ENCODE results near the gene RBM33. TPM values are rescaled to one million over a fixed set of nuclear protein-coding genes. Genes with fewer than 3 reads are reported as not detected.

RBM33 gene
- polyA plus RNA-seq, 1 experiment, result 5.0 TPM

DNA sequence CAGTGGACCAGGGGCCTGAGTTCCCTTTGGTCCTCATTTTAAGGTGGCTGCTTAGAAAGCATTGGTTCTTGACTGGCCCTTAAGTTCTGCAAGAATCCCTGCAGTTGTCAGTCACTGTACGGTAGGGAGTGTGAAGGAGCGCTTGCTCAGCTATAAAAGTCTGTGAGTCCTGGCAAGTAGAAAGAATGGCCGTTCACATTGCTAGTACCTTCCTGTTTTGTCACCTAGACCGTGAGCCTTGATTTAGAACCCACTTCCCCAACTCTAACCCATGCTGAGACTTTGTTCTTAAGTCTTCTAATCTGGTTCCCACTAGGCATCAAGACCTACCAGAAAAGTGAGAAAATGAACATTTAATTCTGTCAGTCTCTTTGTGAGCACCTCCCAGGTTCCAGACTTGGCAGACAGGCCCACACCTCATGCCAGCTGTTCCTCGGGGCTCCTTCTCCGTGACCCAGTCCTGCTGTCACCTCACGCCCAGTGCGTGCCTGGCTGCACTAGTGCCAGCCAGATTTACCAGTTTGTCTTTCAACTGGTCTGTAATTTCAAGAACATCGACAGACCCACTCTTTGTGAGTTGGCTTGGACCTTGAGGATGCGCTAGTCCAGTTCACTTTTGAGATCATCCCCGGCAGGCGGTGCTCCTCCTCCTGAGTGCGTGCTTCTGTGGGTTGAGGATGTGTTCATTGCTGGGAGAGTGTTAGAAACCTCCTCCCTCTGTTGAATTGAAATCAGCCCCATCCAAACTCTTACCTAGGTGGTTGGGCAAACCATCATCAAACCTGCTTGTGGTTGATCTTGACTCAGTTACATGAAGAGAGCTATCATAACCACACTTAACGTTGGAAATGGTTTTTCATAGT lies 89.4 kb downstream of the RBM33 start:
- DNase-seq (ENCODE audit: low read depth), result no peak
- TF ChIP-seq, protein P1, sequence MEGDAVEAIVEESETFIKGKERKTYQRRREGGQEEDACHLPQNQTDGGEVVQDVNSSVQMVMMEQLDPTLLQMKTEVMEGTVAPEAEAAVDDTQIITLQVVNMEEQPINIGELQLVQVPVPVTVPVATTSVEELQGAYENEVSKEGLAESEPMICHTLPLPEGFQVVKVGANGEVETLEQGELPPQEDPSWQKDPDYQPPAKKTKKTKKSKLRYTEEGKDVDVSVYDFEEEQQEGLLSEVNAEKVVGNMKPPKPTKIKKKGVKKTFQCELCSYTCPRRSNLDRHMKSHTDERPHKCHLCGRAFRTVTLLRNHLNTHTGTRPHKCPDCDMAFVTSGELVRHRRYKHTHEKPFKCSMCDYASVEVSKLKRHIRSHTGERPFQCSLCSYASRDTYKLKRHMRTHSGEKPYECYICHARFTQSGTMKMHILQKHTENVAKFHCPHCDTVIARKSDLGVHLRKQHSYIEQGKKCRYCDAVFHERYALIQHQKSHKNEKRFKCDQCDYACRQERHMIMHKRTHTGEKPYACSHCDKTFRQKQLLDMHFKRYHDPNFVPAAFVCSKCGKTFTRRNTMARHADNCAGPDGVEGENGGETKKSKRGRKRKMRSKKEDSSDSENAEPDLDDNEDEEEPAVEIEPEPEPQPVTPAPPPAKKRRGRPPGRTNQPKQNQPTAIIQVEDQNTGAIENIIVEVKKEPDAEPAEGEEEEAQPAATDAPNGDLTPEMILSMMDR (IDR thresholded peaks at IDR 0.05; ENCODE audit: insufficient read depth, low read depth, low read length), result no peak
- Histone ChIP-seq H3K36me3 (ENCODE audit: control insufficient read depth, insufficient read depth, low read length) (peaks cover 4% of the 10 kb centered on the region), H3K27me3 (ENCODE audit: control insufficient read depth, insufficient read depth, low read length) (no peaks in the 10 kb centered on the region), H3K4me3 (ENCODE audit: low read depth, low read length) (no peak overlapping the region)
- CTCF ChIA-PET, result interaction anchor here (0.7 to 9.4 kb wide), 3 partner anchors 10 to 136 kb away, joined by 3 to 104 read pairs (median 3); no protein-coding TSS in a partner anchor
- POLR2A ChIA-PET, result no interaction called here

- no peak overlapping the region for H3K4me3 ChIP-seq (ENCODE audit: low read depth, low read length)
- POLR2A ChIA-PET, result no interaction called here
- peaks cover 6% of the 10 kb centered on the region for H3K36me3 ChIP-seq (ENCODE audit: control insufficient read depth, insufficient read depth, low read length)
- CTCF ChIA-PET, result interaction anchor here (9.4 kb wide), 1 partner anchor 137 kb away, joined by 104 read pairs; no protein-coding TSS in a partner anchor
- TF ChIP-seq, protein P1 (IDR thresholded peaks at IDR 0.05; ENCODE audit: insufficient read depth, low read depth, low read length), result no peak
- no peaks in the 10 kb centered on the region for H3K27me3 ChIP-seq (ENCODE audit: control insufficient read depth, insufficient read depth, low read length)
- no peak for DNase-seq (ENCODE audit: low read depth)
These were observed 90.0 kb downstream of the RBM33 start for GRCh38 chr7:155734445-155734809.

DNA sequence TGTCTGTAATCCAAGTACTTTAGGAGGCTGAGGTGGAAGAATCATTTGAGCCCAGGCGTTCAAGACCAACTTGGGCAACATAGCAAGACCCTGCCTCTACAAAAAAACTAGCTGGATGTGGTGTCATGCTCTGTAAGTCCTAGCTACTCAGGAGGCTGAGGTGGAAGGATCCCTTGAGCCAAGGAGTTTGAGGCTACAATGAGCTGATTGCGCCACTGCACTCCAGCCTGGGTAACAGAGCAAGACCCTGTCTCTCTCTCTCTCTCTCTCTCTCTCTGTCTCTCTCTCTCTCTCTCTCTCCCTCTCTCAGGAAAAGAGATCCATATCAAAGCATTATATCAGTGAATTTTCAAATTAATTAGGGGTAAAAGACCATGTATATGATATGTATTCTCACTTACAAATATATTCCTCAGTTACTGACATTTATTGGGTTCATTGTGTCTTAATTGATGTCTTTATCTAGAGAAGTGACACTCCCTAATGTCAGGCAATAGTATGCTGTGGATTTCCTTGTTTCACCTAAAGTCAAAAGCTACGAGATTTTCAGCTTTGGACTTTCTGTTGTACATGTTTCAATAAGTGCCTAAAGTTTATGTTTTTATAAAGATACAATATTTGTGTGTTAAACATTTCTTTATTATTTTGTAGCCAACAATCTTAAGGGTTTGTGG lies 91.1 kb downstream of the RBM33 start:
- CTCF ChIA-PET, result interaction anchor here (1.3 to 9.4 kb wide), 2 partner anchors 134 to 138 kb away, joined by 5 to 104 read pairs; no protein-coding TSS in a partner anchor

GRCh38 chr7:155737590-155737989 lies 93.1 kb downstream of the RBM33 start:
- TF ChIP-seq, protein P1 (IDR thresholded peaks at IDR 0.05; ENCODE audit: insufficient read depth, low read depth, low read length), result no peak
- H3K27me3 ChIP-seq (ENCODE audit: control insufficient read depth, insufficient read depth, low read length), result no peaks in the 10 kb centered on the region
- DNase-seq (ENCODE audit: low read depth), result no peak
- H3K4me3 ChIP-seq (ENCODE audit: low read depth, low read length), result no peak overlapping the region
- CTCF ChIA-PET, result interaction anchor here (1.0 to 9.4 kb wide), 3 partner anchors 9 to 140 kb away, joined by 3 to 104 read pairs (median 4); no protein-coding TSS in a partner anchor
- POLR2A ChIA-PET, result no interaction called here
- H3K36me3 ChIP-seq (ENCODE audit: control insufficient read depth, insufficient read depth, low read length), result peaks cover 12% of the 10 kb centered on the region

More for the DNA sequence above, 91.1 kb downstream of the RBM33 start:
- H3K4me3 ChIP-seq (ENCODE audit: low read depth, low read length), result no peak overlapping the region
- no peak for DNase-seq (ENCODE audit: low read depth)
- peaks cover 8% of the 10 kb centered on the region for H3K36me3 ChIP-seq (ENCODE audit: control insufficient read depth, insufficient read depth, low read length)
- POLR2A ChIA-PET, result no interaction called here
- no peaks in the 10 kb centered on the region for H3K27me3 ChIP-seq (ENCODE audit: control insufficient read depth, insufficient read depth, low read length)
- TF ChIP-seq, protein P1 (IDR thresholded peaks at IDR 0.05; ENCODE audit: insufficient read depth, low read depth, low read length), result no peak

DNA sequence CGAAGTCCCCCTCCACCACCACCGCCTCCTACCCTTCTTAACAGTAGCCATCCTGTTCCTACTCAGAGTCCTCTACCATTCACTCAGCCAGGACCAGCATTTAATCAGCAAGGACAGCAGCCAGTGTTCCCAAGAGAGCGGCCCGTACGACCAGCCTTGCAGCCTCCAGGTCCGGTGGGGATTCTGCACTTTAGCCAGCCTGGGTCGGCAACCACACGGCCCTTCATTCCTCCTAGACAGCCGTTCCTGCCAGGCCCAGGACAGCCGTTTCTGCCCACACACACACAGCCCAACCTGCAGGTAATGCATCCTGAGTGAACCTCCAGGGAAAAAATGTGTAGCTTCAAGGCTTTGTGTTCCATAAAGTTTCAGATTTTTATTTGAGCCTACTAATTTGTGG lies 93.6 kb downstream of the RBM33 start:
- ChIA-PET CTCF (interaction anchor here (1.0 to 9.4 kb wide), 2 partner anchors 134 to 141 kb away, joined by 4 to 104 read pairs; no protein-coding TSS in a partner anchor), POLR2A (no interaction called here)
- no peak for DNase-seq (ENCODE audit: low read depth)
- no peak overlapping the region for H3K4me3 ChIP-seq (ENCODE audit: low read depth, low read length)
- TF ChIP-seq, protein P1 (IDR thresholded peaks at IDR 0.05; ENCODE audit: insufficient read depth, low read depth, low read length), result no peak
- no peaks in the 10 kb centered on the region for H3K27me3 ChIP-seq (ENCODE audit: control insufficient read depth, insufficient read depth, low read length)
- H3K36me3 ChIP-seq (ENCODE audit: control insufficient read depth, insufficient read depth, low read length), result peaks cover 14% of the 10 kb centered on the region
